HepG2 (cell line): ENCODE data around the gene IL21R. TPM values are rescaled to one million over a fixed set of nuclear protein-coding genes. Genes with fewer than 3 reads are reported as not detected.

Experiments
- ATAC-seq: fragments of 200-7000 bp; cut with Tn5 transposase; 3 replicates; pipeline ENCODE4 v1.9.1; 2020; ENCODE audit warnings: mild to moderate bottlenecking, moderate library complexity
- BruUV-seq: library from RNA; stranded (reverse); fragments of 400-500 nt; replicated peaks from 2 replicates; lab custom pipeline; 2021; lab: Mats Ljungman, UMichigan
- CTCF ChIA-PET: fragments of 300-600 bp; formaldehyde crosslinking; extraction: SDS; loops from one replicate; lab custom pipeline; 2021; ENCODE audit warnings: low total read pairs, inconsistent platforms, low intra/inter-chr PET ratio; lab: Yijun Ruan, JAX
- POLR2A ChIA-PET: fragments of 350-600 bp; sonication (Branson Sonifier 250); formaldehyde crosslinking; loops from one replicate; lab custom pipeline; 2020; ENCODE audit warnings: antibody characterized with exemption, inconsistent platforms; lab: Yijun Ruan, JAX
- DNase-seq: peaks from one replicate; pipeline ENCODE4 v3.0.0-alpha.2; 2015; ENCODE audit warnings: low spot score
- FAIRE-seq: peaks from 3 replicates; lab custom pipeline; 2011; peaks lifted over from hg19 to GRCh38; lab: Jason Lieb, UNC
- H2AFZ ChIP-seq: one replicate; pipeline ENCODE4 v1.6.1; 2011; ENCODE audit warnings: low read length, inconsistent platforms
- H3K27ac ChIP-seq: fragments of 300-600 bp; 3 replicates; pipeline ENCODE4 v1.8.0; 2011; ENCODE audit warnings: mixed run types, mild to moderate bottlenecking, mixed read lengths, low read length, inconsistent platforms; ENCODE audit not compliant: insufficient read depth; ENCODE audit errors: extremely low read length
- H3K27me3 ChIP-seq, 2 experiments: fragments of 200-600 bp in 1 of 2; 2 replicates in 1 of 2; 3 replicates in 1 of 2; pipeline versions ENCODE4 v1.6.0 to v1.8.0; 2011; ENCODE audit warnings: low read length in 2 of 2, mild to moderate bottlenecking in 2 of 2, moderate library complexity in 2 of 2, inconsistent platforms in 1 of 2; ENCODE audit not compliant: insufficient read depth in 2 of 2, control insufficient read depth in 1 of 2
- H3K36me3 ChIP-seq, 2 experiments: fragments of 200-600 bp in 1 of 2; replicated peaks in 1 of 2; 2 replicates in 1 of 2; 3 replicates in 1 of 2; pipeline versions ENCODE4 v1.5.1 to v1.8.0; 2011; ENCODE audit warnings: low read length in 2 of 2, inconsistent platforms in 1 of 2; ENCODE audit not compliant: insufficient read depth in 2 of 2, control insufficient read depth in 1 of 2
- H3K4me1 ChIP-seq: 2 replicates; pipeline ENCODE4 v1.5.1; 2012; ENCODE audit warnings: low read length, inconsistent platforms; ENCODE audit not compliant: insufficient read depth
- H3K4me2 ChIP-seq: 2 replicates; pipeline ENCODE4 v1.6.0; 2011; ENCODE audit warnings: low read depth, low read length, inconsistent platforms
- H3K4me3 ChIP-seq, 3 experiments: fragments of 200-600 bp in 1 of 3; sonication (generic), shearing (Covaris generic) in 1 of 3; replicated peaks in 1 of 3; 2 replicates each; pipeline ENCODE4 v1.5.1; 2011 to 2016; ENCODE audit warnings: low read length in 3 of 3, inconsistent platforms in 2 of 3, low read depth in 2 of 3, mild to moderate bottlenecking in 2 of 3, control low read depth in 1 of 3, mixed read lengths in 1 of 3; ENCODE audit not compliant: insufficient read depth in 1 of 3
- H3K79me2 ChIP-seq: one replicate; pipeline ENCODE4 v1.6.1; 2011; ENCODE audit warnings: low read length, inconsistent platforms; ENCODE audit not compliant: insufficient read depth
- H3K9ac ChIP-seq: 2 replicates; pipeline ENCODE4 v1.6.0; 2011; ENCODE audit warnings: mild to moderate bottlenecking, low read depth, low read length, inconsistent platforms; ENCODE audit not compliant: insufficient read depth
- H3K9me3 ChIP-seq: 2 replicates; pipeline ENCODE4 v1.5.1; 2012; ENCODE audit warnings: mild to moderate bottlenecking, low read length
- H4K20me1 ChIP-seq: 2 replicates; pipeline ENCODE4 v1.6.0; 2011; ENCODE audit warnings: inconsistent platforms, mild to moderate bottlenecking, low read length, moderate library complexity; ENCODE audit not compliant: insufficient read depth
- AKAP8 ChIP-seq: sonication (generic); formaldehyde crosslinking; IDR thresholded peaks from 2 replicates; pipeline ENCODE4 v1.5.1; 2020; ENCODE audit warnings: mild to moderate bottlenecking, missing genetic modification reagents
- ARNTL ChIP-seq: sonication (generic); formaldehyde crosslinking; IDR thresholded peaks from 2 replicates; pipeline ENCODE4 v1.4.0; 2020; ENCODE audit warnings: mild to moderate bottlenecking, missing genetic modification reagents
- DPF2 ChIP-seq: sonication (generic); formaldehyde crosslinking; IDR thresholded peaks from 2 replicates; pipeline ENCODE4 v1.4.0; 2020; ENCODE audit warnings: mild to moderate bottlenecking, low read depth, missing genetic modification reagents, borderline replicate concordance
- EEA1 ChIP-seq: sonication (generic); formaldehyde crosslinking; IDR thresholded peaks from 2 replicates; pipeline ENCODE4 v1.5.1; 2020; ENCODE audit warnings: mild to moderate bottlenecking, missing genetic modification reagents, borderline replicate concordance
- ETS1 ChIP-seq: sonication (generic); formaldehyde crosslinking; IDR thresholded peaks from 2 replicates; pipeline ENCODE4 v1.4.0; 2020; ENCODE audit warnings: missing genetic modification reagents
- GMEB1 ChIP-seq: sonication (generic); formaldehyde crosslinking; IDR thresholded peaks from 2 replicates; pipeline ENCODE4 v1.5.1; 2020; ENCODE audit warnings: missing genetic modification reagents, mild to moderate bottlenecking, borderline replicate concordance
- MED8 ChIP-seq: sonication (generic); formaldehyde crosslinking; IDR thresholded peaks from 2 replicates; pipeline ENCODE4 v1.8.1; 2023; ENCODE audit warnings: mild to moderate bottlenecking, missing genetic modification reagents; ENCODE audit not compliant: insufficient replicate concordance
- REPIN1 ChIP-seq: sonication (generic); formaldehyde crosslinking; IDR thresholded peaks from 2 replicates; pipeline ENCODE4 v1.8.0; 2022; ENCODE audit warnings: missing genetic modification reagents, low read depth, mild to moderate bottlenecking, borderline replicate concordance
- THAP8 ChIP-seq: sonication (generic); formaldehyde crosslinking; IDR thresholded peaks from 2 replicates; pipeline ENCODE4 v1.5.1; 2020; ENCODE audit warnings: missing genetic modification reagents, mild to moderate bottlenecking, borderline replicate concordance
- XBP1 ChIP-seq: sonication (generic); formaldehyde crosslinking; IDR thresholded peaks from 2 replicates; pipeline ENCODE4 v1.5.0; 2020; ENCODE audit warnings: missing genetic modification reagents
- XRCC5 ChIP-seq: fragments of 200-400 bp; formaldehyde crosslinking; optimal IDR thresholded peaks from 2 replicates; pipeline ENCODE3; 2017; ENCODE audit warnings: mild to moderate bottlenecking, low read length
- ZBTB38 ChIP-seq: sonication (generic); formaldehyde crosslinking; IDR thresholded peaks from 2 replicates; pipeline ENCODE4 v1.5.1; 2020; ENCODE audit warnings: mild to moderate bottlenecking, missing genetic modification reagents
- ZNF263 ChIP-seq: sonication (generic); formaldehyde crosslinking; IDR thresholded peaks from 2 replicates; pipeline ENCODE4 v1.4.0; 2020; ENCODE audit warnings: missing genetic modification reagents
- ZNF687 ChIP-seq: sonication (generic); formaldehyde crosslinking; IDR thresholded peaks from 2 replicates; pipeline ENCODE4 v1.5.1; 2020; ENCODE audit warnings: mild to moderate bottlenecking, missing genetic modification reagents, moderate library complexity
- WGBS: methylation state at CpG from one replicate; pipeline ENCODE4 v1.1.6; 2017; ENCODE audit warnings: low lambda C conversion rate; 5-methylcytosine and 5-hydroxymethylcytosine counted together
- in situ Hi-C: cut with HindIII; loops from 2 replicates; pipeline ENCODE4 v1.10.0; 2017; ENCODE audit warnings: low pct_unique_long_range_greater_than_20kb; ENCODE audit not compliant: extremely low pct_ligation_motif_present
- intact Hi-C: fragments of 100-400 bp; cut with micrococcal nuclease; formaldehyde crosslinking; loops from one replicate; pipeline ENCODE4 v1.10.0; 2022; ENCODE audit not compliant: unreplicated experiment
- polyA plus RNA-seq, 8 experiments: library from polyadenylated mRNA; depleted of rRNA in 3 of 8; stranded (reverse) in 7 of 8; unstranded in 1 of 8; fragments of >200 nt; fragmentation: Illumina TruSeq in 4 of 8; extraction: Trizol in 4 of 8; gene quantifications; 2 replicates each; pipeline versions ENCODE4 v1.2.1 to v1.2.3, GENCODE V29; 2011 to 2016; ENCODE audit warnings: low read depth in 4 of 8, missing spikeins in 1 of 8, mixed read lengths in 1 of 8; ENCODE audit not compliant: insufficient read depth in 1 of 8
- total RNA-seq, 5 experiments: library from RNA; depleted of rRNA; stranded (reverse); fragments of >200 nt; fragmentation: Illumina TruSeq; extraction: Trizol; gene quantifications; 2 replicates each; pipeline ENCODE4 v1.2.3, GENCODE V29; 2016; ENCODE audit warnings: low read depth in 1 of 5

The IL21R gene
- total and polyA plus RNA-seq, 2 of the 13 experiments (the other 11 are each of a cell fraction or from before 2014, with no cell fraction given), result 0.49 to 0.64 TPM

- Histone ChIP-seq H3K4me3 (no peak overlapping the region), H2AFZ (no peak overlapping the region), H3K79me2 (no peaks in the 10 kb centered on the region), H3K36me3 (peaks cover 59 to 91% of the 10 kb centered on the region in 2 experiments), H3K9me3 (no peaks in the 10 kb centered on the region), H3K27ac (no peak overlapping the region), H3K9ac (no peak overlapping the region), H4K20me1 (no peaks in the 10 kb centered on the region; the same call in 1 of the 2 replicates), H3K4me1 (no peaks in the 10 kb centered on the region), H3K27me3 (no peaks in the 10 kb centered on the region), H3K4me2 (no peak overlapping the region)
- POLR2A ChIA-PET, result no interaction called here
- no peak for DNase-seq
- in situ Hi-C loops (no loop called here), intact Hi-C loops (no loop called here)
- TF ChIP-seq ARNTL (no peak), AKAP8 (CRISPR knock-in tag) (no peak), ZBTB38 (CRISPR knock-in tag) (no peak), EEA1 (no peak), XRCC5 (no peak), ZNF263 (CRISPR knock-in tag) (no peak), THAP8 (CRISPR knock-in tag) (no peak), ZNF687 (no peak), GMEB1 (no peak), DPF2 (CRISPR knock-in tag) (no peak), MED8 (CRISPR knock-in tag) (no peak), REPIN1 (CRISPR knock-in tag) (no peak), ETS1 (no peak), XBP1 (no peak)
- ATAC-seq, result no peak
- CTCF ChIA-PET, result no interaction called here
- no TSS peak for BruUV-seq
- FAIRE-seq, result no peak
- WGBS, result 97% methylated on average over 13 of the region's 13 CpGs
Observed at GRCh38 chr16:27495191-27495590, 93.2 kb downstream of the IL21R start.
